ENCODE results near the gene ETV4. TPM values are rescaled to one million over a fixed set of nuclear protein-coding genes. Genes with fewer than 3 reads are reported as not detected.

Gene ETV4
- total RNA-seq, 4 donors from 2014 or later: 0.29 to 0.67 (median 0.42) TPM; not detected in 1

GRCh38 chr17:43524945-43525575, 21.1 kb downstream of the ETV4 start:
- Histone ChIP-seq H3K4me1 (peaks cover 14% of the 10 kb centered on the region in 2 donors), H3K4me3 (no peak overlapping the region), H3K27me3 (no peaks in the 10 kb centered on the region), H3K36me3 (peaks cover 0 to 49% of the 10 kb centered on the region in 2 donors), H3K27ac (no peak overlapping the region), H3K9me3 (no peaks in the 10 kb centered on the region)
- in situ Hi-C loops (cut with MboI; ENCODE audit: low sequenced_read_pairs in 4 of 4): no loop called here
- ATAC-seq: no peak
- no peak for DNase-seq
- intact Hi-C loops (cut with DNase I; ENCODE audit: low total_unique reads): no loop called here
- no peak for TF ChIP-seq CTCF (IDR thresholded peaks at IDR 0.05 in 4 of 5, conservative IDR thresholded peaks at IDR 0.05 in 1 of 5)
- TF ChIP-seq POLR2A (IDR thresholded peaks at IDR 0.05): no peak

GRCh38 chr17:43521389-43521788, 24.8 kb downstream of the ETV4 start:
- peaks cover 0 to 81% of the 10 kb centered on the region in 2 donors for H3K36me3 ChIP-seq
- no peaks in the 10 kb centered on the region for H3K27me3 ChIP-seq
- in situ Hi-C loops (cut with MboI; ENCODE audit: low sequenced_read_pairs in 4 of 4): no loop called here
- ATAC-seq: no peak
- H3K9me3 ChIP-seq: no peaks in the 10 kb centered on the region
- DNase-seq: no peak
- TF ChIP-seq CTCF (IDR thresholded peaks at IDR 0.05 in 4 of 5, conservative IDR thresholded peaks at IDR 0.05 in 1 of 5): no peak
- no peak overlapping the region for H3K4me3 ChIP-seq
- intact Hi-C loops (cut with DNase I; ENCODE audit: low total_unique reads): no loop called here
- no peak overlapping the region for H3K27ac ChIP-seq
- no peaks in the 10 kb centered on the region for H3K4me1 ChIP-seq

- ATAC-seq: no peak
- intact Hi-C loops (cut with DNase I; ENCODE audit: low total_unique reads) (no loop called here), in situ Hi-C loops (cut with MboI; ENCODE audit: low sequenced_read_pairs in 4 of 4) (no loop called here)
- no peak for TF ChIP-seq CTCF (IDR thresholded peaks at IDR 0.05 in 4 of 5, conservative IDR thresholded peaks at IDR 0.05 in 1 of 5)
- no peak for TF ChIP-seq POLR2A (IDR thresholded peaks at IDR 0.05)
- no peak for DNase-seq
- Histone ChIP-seq H3K4me3 (no peak overlapping the region), H3K9me3 (no peaks in the 10 kb centered on the region), H3K4me1 (peaks cover 10 to 19% of the 10 kb centered on the region in 2 donors), H3K36me3 (peaks cover 0 to 75% of the 10 kb centered on the region in 2 donors), H3K27me3 (no peaks in the 10 kb centered on the region), H3K27ac (peak overlapping the region in 1 of 4 donors; percentile 16)
These were observed 28.3 kb downstream of the ETV4 start for GRCh38 chr17:43517615-43518386.

- in situ Hi-C loops (cut with MboI; ENCODE audit: low sequenced_read_pairs in 4 of 4) (no loop called here), intact Hi-C loops (cut with DNase I; ENCODE audit: low total_unique reads) (no loop called here)
- peaks cover 10 to 19% of the 10 kb centered on the region in 2 donors for H3K4me1 ChIP-seq
- no peak for ATAC-seq
- no peak for TF ChIP-seq CTCF (IDR thresholded peaks at IDR 0.05 in 4 of 5, conservative IDR thresholded peaks at IDR 0.05 in 1 of 5)
- TF ChIP-seq POLR2A (IDR thresholded peaks at IDR 0.05): no peak
- DNase-seq: no peak
- peak overlapping the region in 1 of 4 donors; percentile 16 for H3K27ac ChIP-seq
- H3K4me3 ChIP-seq: no peak overlapping the region
- H3K27me3 ChIP-seq: no peaks in the 10 kb centered on the region
- H3K9me3 ChIP-seq: no peaks in the 10 kb centered on the region
- peaks cover 0 to 74% of the 10 kb centered on the region in 2 donors for H3K36me3 ChIP-seq
These were observed 29.0 kb downstream of the ETV4 start for GRCh38 chr17:43517161-43517560.
